ENCODE results near the gene FRG2. TPM values are rescaled to one million over a fixed set of nuclear protein-coding genes. Genes with fewer than 3 reads are reported as not detected.
"Not testable (repeated sequence)": the region's sequence is repeated elsewhere in the genome, so short reads cannot be mapped to it uniquely, and the experiment has no call there.

Gene FRG2
- total RNA-seq, 1 experiment from 2014 or later = not detected

GRCh38 chr4:190037704-190038388, 10.8 kb upstream of the FRG2 start:
- not testable (repeated sequence) for DNase-seq; H3K4ac ChIP-seq (ENCODE audit: low read depth, low read length)

GRCh38 chr4:190031264-190031663, 4.2 kb upstream of the FRG2 start:
- WGBS (ENCODE audit: extremely low coverage, insufficient read length, low lambda C conversion rate) = no CpG with 5 or more reads among the region's 5 CpGs
- H2AK5ac ChIP-seq (ENCODE audit: insufficient read length, low read length); H3K56ac ChIP-seq (ENCODE audit: insufficient read length, low read depth, low read length); H2BK5ac ChIP-seq (ENCODE audit: insufficient read length, low read length); H3K9me3 ChIP-seq (ENCODE audit: control insufficient read depth, low read depth, low read length); H3K4me3 Mint-ChIP-seq; DNase-seq; H3K27ac Mint-ChIP-seq; H3K18ac ChIP-seq (ENCODE audit: insufficient read length, low read depth, low read length); H4K91ac ChIP-seq (ENCODE audit: insufficient read length, low read depth, low read length); H2BK15ac ChIP-seq (ENCODE audit: low read depth, low read length); H3K27me3 ChIP-seq (ENCODE audit: insufficient read depth, low read length); H2BK12ac ChIP-seq (ENCODE audit: insufficient read length, low read depth, low read length); H3K23me2 ChIP-seq (ENCODE audit: insufficient read length, low read depth, low read length, poor library complexity, severe bottlenecking); H3T11ph ChIP-seq (ENCODE audit: low read length); H4K8ac ChIP-seq (replicated peaks; ENCODE audit: insufficient read length, low read depth, low read length); H3K14ac ChIP-seq (ENCODE audit: insufficient read depth, low read length); H4K5ac ChIP-seq (ENCODE audit: insufficient read length, low read depth, low read length); H2BK120ac ChIP-seq (ENCODE audit: low read depth, low read length, poor library complexity, severe bottlenecking); H3K27me3 Mint-ChIP-seq (ENCODE audit: low read depth); H3K27ac ChIP-seq (ENCODE audit: insufficient read length, low read depth, low read length); H3K4ac ChIP-seq (ENCODE audit: low read depth, low read length); H3K9ac ChIP-seq (ENCODE audit: extremely low read depth, insufficient read length, low read length); H3K36me3 Mint-ChIP-seq (ENCODE audit: insufficient read depth in 1 of 3, low read depth in 3 of 3); H3K79me1 ChIP-seq (ENCODE audit: insufficient read depth, low read depth, low read length, poor library complexity, severe bottlenecking); H3K4me1 Mint-ChIP-seq; H3K23ac ChIP-seq (ENCODE audit: insufficient read length, low read depth, low read length); H3K79me2 ChIP-seq (ENCODE audit: insufficient read depth, low read length); H2AFZ ChIP-seq (ENCODE audit: low read length); H4K20me1 ChIP-seq (ENCODE audit: control insufficient read depth, insufficient read depth, insufficient read length); H3K4me2 ChIP-seq (ENCODE audit: insufficient read depth, insufficient read length, low read length); H3K4me1 ChIP-seq (ENCODE audit: insufficient read depth, low read length); H2BK20ac ChIP-seq (ENCODE audit: low read depth, low read length, poor library complexity, severe bottlenecking): not testable (repeated sequence)
- peaks cover 24 to 33% of the 10 kb centered on the region in 2 experiments for H3K9me3 Mint-ChIP-seq

More at GRCh38 chr4:190037704-190038388, 10.8 kb upstream of the FRG2 start:
- H4K20me1 ChIP-seq (ENCODE audit: control insufficient read depth, insufficient read depth, insufficient read length); H3K27ac ChIP-seq (ENCODE audit: insufficient read length, low read depth, low read length); H3K4me2 ChIP-seq (ENCODE audit: insufficient read depth, insufficient read length, low read length); H3K4me1 ChIP-seq (ENCODE audit: insufficient read depth, low read length); H4K91ac ChIP-seq (ENCODE audit: insufficient read length, low read depth, low read length); H3T11ph ChIP-seq (ENCODE audit: low read length); H3K14ac ChIP-seq (ENCODE audit: insufficient read depth, low read length); H2BK5ac ChIP-seq (ENCODE audit: insufficient read length, low read length); H3K56ac ChIP-seq (ENCODE audit: insufficient read length, low read depth, low read length); H3K9me3 ChIP-seq (ENCODE audit: control insufficient read depth, low read depth, low read length); H3K79me1 ChIP-seq (ENCODE audit: insufficient read depth, low read depth, low read length, poor library complexity, severe bottlenecking); H2BK120ac ChIP-seq (ENCODE audit: low read depth, low read length, poor library complexity, severe bottlenecking); H3K9ac ChIP-seq (ENCODE audit: extremely low read depth, insufficient read length, low read length); H3K18ac ChIP-seq (ENCODE audit: insufficient read length, low read depth, low read length); H2BK12ac ChIP-seq (ENCODE audit: insufficient read length, low read depth, low read length); H3K23ac ChIP-seq (ENCODE audit: insufficient read length, low read depth, low read length); H3K4me1 Mint-ChIP-seq; H3K36me3 Mint-ChIP-seq (ENCODE audit: insufficient read depth in 1 of 3, low read depth in 3 of 3); H4K8ac ChIP-seq (replicated peaks; ENCODE audit: insufficient read length, low read depth, low read length); H4K5ac ChIP-seq (ENCODE audit: insufficient read length, low read depth, low read length); H3K27me3 ChIP-seq (ENCODE audit: insufficient read depth, low read length); H3K23me2 ChIP-seq (ENCODE audit: insufficient read length, low read depth, low read length, poor library complexity, severe bottlenecking); H3K27me3 Mint-ChIP-seq (ENCODE audit: low read depth); H3K4me3 Mint-ChIP-seq; H2BK20ac ChIP-seq (ENCODE audit: low read depth, low read length, poor library complexity, severe bottlenecking); H2AFZ ChIP-seq (ENCODE audit: low read length); H3K79me2 ChIP-seq (ENCODE audit: insufficient read depth, low read length); H2BK15ac ChIP-seq (ENCODE audit: low read depth, low read length); H2AK5ac ChIP-seq (ENCODE audit: insufficient read length, low read length); H3K27ac Mint-ChIP-seq: not testable (repeated sequence)
- H3K9me3 Mint-ChIP-seq = peaks cover 35 to 51% of the 10 kb centered on the region in 2 experiments
- WGBS (ENCODE audit: extremely low coverage, insufficient read length, low lambda C conversion rate) = no CpG with 5 or more reads among the region's 39 CpGs

All from H9 (cell line).